ENCODE results near the gene NRXN3.

GRCh38 chr14:78491048-78491447, 320.9 kb downstream of the NRXN3 start:
- TF ChIP-seq, protein P1, sequence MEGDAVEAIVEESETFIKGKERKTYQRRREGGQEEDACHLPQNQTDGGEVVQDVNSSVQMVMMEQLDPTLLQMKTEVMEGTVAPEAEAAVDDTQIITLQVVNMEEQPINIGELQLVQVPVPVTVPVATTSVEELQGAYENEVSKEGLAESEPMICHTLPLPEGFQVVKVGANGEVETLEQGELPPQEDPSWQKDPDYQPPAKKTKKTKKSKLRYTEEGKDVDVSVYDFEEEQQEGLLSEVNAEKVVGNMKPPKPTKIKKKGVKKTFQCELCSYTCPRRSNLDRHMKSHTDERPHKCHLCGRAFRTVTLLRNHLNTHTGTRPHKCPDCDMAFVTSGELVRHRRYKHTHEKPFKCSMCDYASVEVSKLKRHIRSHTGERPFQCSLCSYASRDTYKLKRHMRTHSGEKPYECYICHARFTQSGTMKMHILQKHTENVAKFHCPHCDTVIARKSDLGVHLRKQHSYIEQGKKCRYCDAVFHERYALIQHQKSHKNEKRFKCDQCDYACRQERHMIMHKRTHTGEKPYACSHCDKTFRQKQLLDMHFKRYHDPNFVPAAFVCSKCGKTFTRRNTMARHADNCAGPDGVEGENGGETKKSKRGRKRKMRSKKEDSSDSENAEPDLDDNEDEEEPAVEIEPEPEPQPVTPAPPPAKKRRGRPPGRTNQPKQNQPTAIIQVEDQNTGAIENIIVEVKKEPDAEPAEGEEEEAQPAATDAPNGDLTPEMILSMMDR (IDR thresholded peaks at IDR 0.05): no peak
- TF ChIP-seq EZH2 (IDR thresholded peaks at IDR 0.05; ENCODE audit: borderline replicate concordance, insufficient read depth, low read depth, low read length, poor library complexity, severe bottlenecking): no peak
